Brain microvascular endothelial cell (primary cell): Measurements from ENCODE around the gene NGRN.

Experiments used
- DNase-seq: peaks from one replicate; pipeline ENCODE4 v3.0.0-alpha.2; 2020
- H3K27ac ChIP-seq: fragments of 250-450 bp; sonication (Bioruptor Pico); 2 replicates; pipeline ENCODE4 v1.5.1; 2020; ENCODE audit warnings: mild to moderate bottlenecking, moderate library complexity
- H3K27me3 ChIP-seq: fragments of 250-450 bp; sonication (Bioruptor Pico); replicated peaks from 2 replicates; pipeline ENCODE4 v1.5.1; 2020; ENCODE audit warnings: mild to moderate bottlenecking
- H3K36me3 ChIP-seq: fragments of 250-450 bp; sonication (Bioruptor Pico); replicated peaks from 2 replicates; pipeline ENCODE4 v1.5.1; 2020; ENCODE audit warnings: mild to moderate bottlenecking
- H3K4me3 ChIP-seq: 2 replicates; pipeline ENCODE4 v1.5.1; 2011; ENCODE audit warnings: low read depth, mild to moderate bottlenecking, control low read depth, low read length, moderate library complexity
- in situ Hi-C: cut with HindIII; loops from 2 replicates; pipeline ENCODE4 v1.10.0; 2017; ENCODE audit warnings: low sequenced_read_pairs, low pct_ligation_motif_present
- TF ChIP-seq, protein P1 (sequence below): IDR thresholded peaks from 2 replicates; pipeline ENCODE4 v1.5.1; 2011; ENCODE audit warnings: low read depth, mild to moderate bottlenecking, moderate library complexity, low read length, control low read depth, inconsistent platforms; ENCODE audit errors: missing control alignments

Gene NGRN

DNA sequence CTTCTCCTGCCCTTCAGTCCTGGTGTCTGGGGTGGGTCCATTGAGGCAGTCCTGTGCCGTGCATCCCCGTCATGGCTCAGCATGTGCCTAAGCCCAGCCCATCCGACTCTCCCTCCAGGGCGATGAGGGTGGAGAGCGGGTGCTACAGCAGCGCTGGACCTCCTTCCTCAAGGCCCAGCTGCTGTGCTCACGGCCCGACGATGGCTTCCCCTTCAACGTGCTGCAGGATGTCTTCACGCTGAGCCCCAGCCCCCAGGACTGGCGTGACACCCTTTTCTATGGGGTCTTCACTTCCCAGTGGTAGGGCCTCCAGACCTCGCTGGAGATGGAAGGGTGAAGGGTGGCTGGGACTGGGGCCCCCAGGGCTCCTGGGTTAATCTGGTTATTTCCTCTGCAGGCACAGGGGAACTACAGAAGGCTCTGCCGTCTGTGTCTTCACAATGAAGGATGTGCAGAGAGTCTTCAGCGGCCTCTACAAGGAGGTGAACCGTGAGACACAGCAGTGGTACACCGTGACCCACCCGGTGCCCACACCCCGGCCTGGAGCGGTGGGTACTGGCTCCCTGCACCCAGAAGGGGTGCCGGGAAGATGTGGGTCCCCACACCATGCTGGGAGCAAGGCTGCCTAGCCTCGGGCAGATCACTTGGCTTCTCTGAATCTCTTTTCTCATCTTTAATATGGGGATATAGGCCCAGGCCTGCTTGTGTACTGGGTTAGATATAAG lies 41.9 kb upstream of the NGRN start:
- H3K36me3 ChIP-seq: peaks cover 12% of the 10 kb centered on the region
- in situ Hi-C loops: no loop called here
- TF ChIP-seq, protein P1, sequence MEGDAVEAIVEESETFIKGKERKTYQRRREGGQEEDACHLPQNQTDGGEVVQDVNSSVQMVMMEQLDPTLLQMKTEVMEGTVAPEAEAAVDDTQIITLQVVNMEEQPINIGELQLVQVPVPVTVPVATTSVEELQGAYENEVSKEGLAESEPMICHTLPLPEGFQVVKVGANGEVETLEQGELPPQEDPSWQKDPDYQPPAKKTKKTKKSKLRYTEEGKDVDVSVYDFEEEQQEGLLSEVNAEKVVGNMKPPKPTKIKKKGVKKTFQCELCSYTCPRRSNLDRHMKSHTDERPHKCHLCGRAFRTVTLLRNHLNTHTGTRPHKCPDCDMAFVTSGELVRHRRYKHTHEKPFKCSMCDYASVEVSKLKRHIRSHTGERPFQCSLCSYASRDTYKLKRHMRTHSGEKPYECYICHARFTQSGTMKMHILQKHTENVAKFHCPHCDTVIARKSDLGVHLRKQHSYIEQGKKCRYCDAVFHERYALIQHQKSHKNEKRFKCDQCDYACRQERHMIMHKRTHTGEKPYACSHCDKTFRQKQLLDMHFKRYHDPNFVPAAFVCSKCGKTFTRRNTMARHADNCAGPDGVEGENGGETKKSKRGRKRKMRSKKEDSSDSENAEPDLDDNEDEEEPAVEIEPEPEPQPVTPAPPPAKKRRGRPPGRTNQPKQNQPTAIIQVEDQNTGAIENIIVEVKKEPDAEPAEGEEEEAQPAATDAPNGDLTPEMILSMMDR: no peak

DNA sequence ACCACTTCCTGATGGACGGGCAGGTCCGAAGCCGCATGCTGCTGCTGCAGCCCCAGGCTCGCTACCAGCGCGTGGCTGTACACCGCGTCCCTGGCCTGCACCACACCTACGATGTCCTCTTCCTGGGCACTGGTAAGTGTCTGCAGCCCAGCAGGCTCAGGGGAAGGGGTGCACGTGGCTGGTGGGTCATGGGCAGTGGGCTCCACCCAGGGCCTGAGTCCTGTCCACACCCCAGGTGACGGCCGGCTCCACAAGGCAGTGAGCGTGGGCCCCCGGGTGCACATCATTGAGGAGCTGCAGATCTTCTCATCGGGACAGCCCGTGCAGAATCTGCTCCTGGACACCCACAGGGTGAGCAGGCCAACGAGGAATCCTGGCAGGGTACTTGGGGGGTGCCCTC lies 40.4 kb upstream of the NGRN start:
- H3K27ac ChIP-seq: no peak overlapping the region
- H3K4me3 ChIP-seq: no peak overlapping the region
- TF ChIP-seq, protein P1: no peak
- H3K36me3 ChIP-seq: peaks cover 22% of the 10 kb centered on the region
- no peaks in the 10 kb centered on the region for H3K27me3 ChIP-seq
- no peak for DNase-seq
- in situ Hi-C loops: no loop called here

More for the DNA sequence above, 41.9 kb upstream of the NGRN start:
- no peaks in the 10 kb centered on the region for H3K27me3 ChIP-seq
- H3K27ac ChIP-seq: no peak overlapping the region
- H3K4me3 ChIP-seq: no peak overlapping the region
- no peak for DNase-seq

GRCh38 chr15:90225504-90226234 lies 39.8 kb upstream of the NGRN start:
- Histone ChIP-seq H3K27ac (no peak overlapping the region), H3K27me3 (no peaks in the 10 kb centered on the region), H3K4me3 (no peak overlapping the region), H3K36me3 (peaks cover 28% of the 10 kb centered on the region)
- in situ Hi-C loops: no loop called here
- no peak for DNase-seq
- TF ChIP-seq, protein P1: no peak

DNA sequence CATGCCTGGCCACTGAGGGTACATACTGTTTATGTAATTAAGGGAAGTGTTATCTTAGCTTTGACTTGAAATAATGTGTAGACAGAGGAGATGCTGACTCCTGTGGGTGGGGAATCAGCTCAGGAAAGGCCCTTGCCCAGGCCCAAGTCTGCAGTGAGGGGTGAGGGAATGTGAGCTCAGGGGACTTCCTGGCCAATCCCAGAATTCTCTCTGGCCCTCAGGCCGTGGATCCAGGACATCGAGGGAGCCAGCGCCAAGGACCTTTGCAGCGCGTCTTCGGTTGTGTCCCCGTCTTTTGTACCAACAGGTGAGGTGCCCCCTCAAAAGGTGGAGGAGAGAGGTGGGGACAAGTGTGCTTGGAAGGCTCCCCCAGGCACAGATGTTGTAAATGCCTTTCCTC lies 38.1 kb upstream of the NGRN start:
- Histone ChIP-seq H3K27me3 (no peaks in the 10 kb centered on the region), H3K27ac (no peak overlapping the region), H3K4me3 (no peak overlapping the region), H3K36me3 (peaks cover 34% of the 10 kb centered on the region)
- DNase-seq: no peak
- in situ Hi-C loops: no loop called here
- TF ChIP-seq, protein P1: no peak

- H3K4me3 ChIP-seq: no peak overlapping the region
- DNase-seq: no peak
- no peak overlapping the region for H3K27ac ChIP-seq
- TF ChIP-seq, protein P1: no peak
- peaks cover 34% of the 10 kb centered on the region for H3K36me3 ChIP-seq
- no peaks in the 10 kb centered on the region for H3K27me3 ChIP-seq
- in situ Hi-C loops: no loop called here
Measured at GRCh38 chr15:90227816-90228772, 37.4 kb upstream of the NGRN start.
